GM19023 (cell line): Measurements from ENCODE around the gene ATOH7.
"Not testable (repeated sequence)": the region's sequence is repeated elsewhere in the genome, so short reads cannot be mapped to it uniquely, and the experiment has no call there.

Experiments used
- ATAC-seq: cut with Tn5 transposase; IDR thresholded peaks from one replicate; pipeline ENCODE4 v1.9.1; 2021; ENCODE audit warnings: mild to moderate bottlenecking, moderate library complexity; ENCODE audit not compliant: unreplicated experiment

Gene ATOH7

DNA sequence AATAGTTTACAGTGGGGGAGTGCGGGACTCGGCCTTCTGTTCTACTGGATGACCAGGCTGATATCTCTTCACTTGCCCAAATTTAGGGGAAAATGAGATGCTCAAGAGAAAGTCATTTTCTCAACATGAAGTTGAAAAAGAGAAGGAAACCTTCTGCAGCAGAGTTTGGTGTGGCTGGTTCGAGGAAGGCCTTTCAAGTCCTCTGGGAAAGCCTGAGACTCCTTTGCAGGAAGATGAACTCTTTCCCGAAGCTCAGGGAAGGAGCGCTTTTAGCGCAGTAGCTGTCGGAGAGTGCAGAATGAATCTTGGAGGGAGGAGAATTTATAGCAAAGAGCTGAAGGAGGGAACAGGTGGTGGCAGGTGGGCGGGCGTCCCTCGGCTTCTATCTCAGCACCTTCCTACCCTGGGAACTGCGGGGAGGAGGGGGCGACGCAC is at the start of gene ATOH7:
TSS of gene ATOH7 (minus strand) at position 297 of the 435 bp plus-strand sequence. CDS start 436 bp downstream, outside the sequence.
- ATAC-seq = no peak

DNA sequence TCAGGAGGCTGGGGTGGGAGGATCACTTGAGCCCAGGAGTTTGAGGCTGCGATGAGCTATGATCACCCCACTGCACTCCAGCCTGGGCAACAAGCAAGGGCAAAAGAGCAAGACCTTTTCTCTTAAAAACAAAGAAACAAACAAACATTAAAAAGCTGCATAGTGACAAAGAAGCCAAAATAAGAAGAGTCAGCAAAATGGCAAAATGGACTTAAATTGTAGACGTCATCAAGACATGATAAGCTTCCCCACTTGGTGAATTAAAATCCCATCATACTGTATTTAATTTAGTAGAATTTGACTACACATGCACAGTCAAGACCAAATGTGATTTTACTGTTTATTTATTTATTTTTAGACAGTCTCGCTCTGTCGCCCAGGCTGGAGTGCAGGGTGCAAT is 48.8 kb upstream of the ATOH7 start:
- ATAC-seq = no peak

GRCh38 chr10:68278906-68279753 is 47.2 kb upstream of the ATOH7 start:
- ATAC-seq = not testable (repeated sequence)

GRCh38 chr10:68277814-68278213 is 45.9 kb upstream of the ATOH7 start:
- ATAC-seq = not testable (repeated sequence)

DNA sequence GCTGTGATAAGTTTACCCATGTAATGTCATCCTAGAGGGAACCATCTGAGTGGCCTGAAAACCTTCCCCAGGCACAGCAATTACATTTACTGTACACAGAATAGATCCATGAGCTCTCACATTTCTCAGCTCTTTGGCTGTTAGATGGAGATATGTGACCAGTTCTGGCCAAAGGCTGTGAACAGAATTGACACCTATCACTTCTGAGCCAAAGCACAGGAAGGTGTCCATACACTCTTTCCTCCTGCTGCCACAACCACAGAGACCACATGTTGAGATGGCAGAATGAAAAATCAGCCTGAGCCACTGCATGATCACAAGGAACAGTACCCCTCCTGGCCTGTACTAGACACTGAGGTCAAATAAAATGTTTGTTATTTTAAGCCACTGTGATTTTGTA is 44.3 kb upstream of the ATOH7 start:
- no peak for ATAC-seq

DNA sequence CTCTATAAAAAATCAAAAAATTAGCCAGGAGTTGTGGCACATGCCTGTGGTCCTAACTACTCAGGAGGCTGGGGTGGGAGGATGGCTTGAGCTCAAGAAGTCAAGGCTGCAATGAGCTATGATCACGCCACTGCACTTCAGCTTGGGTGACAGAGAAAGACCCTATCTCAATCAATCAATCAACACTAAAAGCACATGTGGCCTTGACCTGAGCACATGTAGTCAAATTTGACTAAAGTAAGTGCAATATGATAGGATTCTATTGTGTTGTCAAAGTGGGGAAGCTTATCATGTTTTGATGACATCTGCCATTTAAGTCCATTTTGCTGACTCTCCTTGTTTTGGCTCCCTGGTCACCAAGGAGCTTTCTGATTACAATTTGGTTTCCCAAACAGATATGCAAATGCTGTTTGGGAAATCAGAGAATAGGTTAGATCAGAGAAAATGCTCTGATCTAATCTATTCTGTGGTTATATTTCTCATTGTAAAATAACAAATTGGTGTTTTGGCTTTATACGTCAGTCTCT is 43.8 kb upstream of the ATOH7 start:
- no peak for ATAC-seq

DNA sequence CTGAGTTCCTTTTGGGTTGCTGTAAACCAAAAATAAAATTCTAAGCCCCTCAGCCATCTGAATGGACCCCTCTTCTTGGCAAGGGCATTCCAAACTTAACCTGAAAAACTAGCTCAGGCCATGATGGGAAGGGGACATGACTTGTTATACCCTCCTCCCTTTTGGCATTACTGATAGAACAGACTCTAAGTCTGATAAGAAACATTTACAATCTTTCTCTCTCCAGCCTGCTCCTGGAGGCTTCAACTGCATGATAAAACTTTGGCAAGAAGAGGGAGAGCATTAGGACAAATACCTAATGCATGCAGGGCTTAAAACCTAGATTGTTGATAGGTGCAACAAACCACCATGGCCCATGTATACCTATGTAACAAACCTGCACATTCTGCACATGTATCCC is 40.9 kb upstream of the ATOH7 start:
- no peak for ATAC-seq

- no peak for ATAC-seq
Observed at GRCh38 chr10:68271196-68271882, 39.4 kb upstream of the ATOH7 start.

GRCh38 chr10:68269562-68270290 is 37.8 kb upstream of the ATOH7 start:
- ATAC-seq = no peak

DNA sequence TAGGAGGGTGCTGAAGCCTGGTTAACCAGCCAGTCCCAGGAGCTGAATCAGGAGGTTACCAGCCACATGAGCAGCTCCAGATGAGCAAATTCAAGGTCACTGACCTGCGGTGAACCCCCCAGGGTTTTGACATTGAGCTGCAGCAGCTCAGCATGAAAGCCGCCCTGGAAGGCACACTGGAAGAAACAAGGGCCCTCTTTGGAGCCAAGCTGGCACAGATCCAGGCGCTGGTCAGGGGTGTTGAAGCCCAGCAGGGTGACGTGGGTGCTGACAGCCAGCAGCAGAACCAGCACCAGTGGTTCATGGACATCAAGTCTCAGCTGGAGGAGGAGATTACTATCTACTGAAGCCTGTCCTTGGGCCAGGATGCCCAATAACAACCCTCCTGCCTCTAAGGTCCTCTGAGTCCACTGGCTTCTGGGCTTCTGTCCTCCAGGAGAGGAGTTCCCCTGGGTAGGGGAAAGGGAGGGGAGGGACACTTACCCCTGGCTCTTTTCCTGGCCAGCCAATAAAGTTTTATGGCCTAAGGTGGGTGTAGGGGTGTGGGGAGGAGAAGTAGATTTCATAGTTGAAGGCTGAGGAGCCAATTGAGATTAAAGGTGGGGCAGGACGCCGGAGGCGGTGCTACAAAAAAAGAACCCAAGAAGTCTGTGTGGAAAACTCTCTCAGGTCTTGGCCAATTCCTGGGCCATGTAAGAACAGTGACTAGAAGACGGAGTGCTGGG is 29.4 kb upstream of the ATOH7 start:
- ATAC-seq = no peak

DNA sequence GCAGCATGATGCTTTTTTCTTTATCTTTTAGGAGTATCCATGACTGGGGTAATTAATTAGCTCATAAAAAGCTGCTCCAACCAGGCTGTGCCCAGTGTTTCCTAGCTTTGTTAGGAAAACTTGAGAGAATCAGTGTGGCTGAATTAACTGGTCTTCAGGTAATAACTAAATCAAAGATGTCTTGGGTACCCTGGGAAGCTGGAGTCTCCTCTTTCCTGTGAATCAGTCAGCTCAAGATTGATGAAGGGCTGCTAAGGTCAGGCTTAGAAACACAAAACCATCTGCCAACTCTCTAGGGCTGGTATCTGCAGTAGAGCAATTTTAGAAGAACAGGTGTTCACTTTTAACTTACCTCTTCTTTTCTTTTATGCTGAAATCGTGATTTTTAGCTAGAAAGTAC is 21.4 kb upstream of the ATOH7 start:
- no peak for ATAC-seq

DNA sequence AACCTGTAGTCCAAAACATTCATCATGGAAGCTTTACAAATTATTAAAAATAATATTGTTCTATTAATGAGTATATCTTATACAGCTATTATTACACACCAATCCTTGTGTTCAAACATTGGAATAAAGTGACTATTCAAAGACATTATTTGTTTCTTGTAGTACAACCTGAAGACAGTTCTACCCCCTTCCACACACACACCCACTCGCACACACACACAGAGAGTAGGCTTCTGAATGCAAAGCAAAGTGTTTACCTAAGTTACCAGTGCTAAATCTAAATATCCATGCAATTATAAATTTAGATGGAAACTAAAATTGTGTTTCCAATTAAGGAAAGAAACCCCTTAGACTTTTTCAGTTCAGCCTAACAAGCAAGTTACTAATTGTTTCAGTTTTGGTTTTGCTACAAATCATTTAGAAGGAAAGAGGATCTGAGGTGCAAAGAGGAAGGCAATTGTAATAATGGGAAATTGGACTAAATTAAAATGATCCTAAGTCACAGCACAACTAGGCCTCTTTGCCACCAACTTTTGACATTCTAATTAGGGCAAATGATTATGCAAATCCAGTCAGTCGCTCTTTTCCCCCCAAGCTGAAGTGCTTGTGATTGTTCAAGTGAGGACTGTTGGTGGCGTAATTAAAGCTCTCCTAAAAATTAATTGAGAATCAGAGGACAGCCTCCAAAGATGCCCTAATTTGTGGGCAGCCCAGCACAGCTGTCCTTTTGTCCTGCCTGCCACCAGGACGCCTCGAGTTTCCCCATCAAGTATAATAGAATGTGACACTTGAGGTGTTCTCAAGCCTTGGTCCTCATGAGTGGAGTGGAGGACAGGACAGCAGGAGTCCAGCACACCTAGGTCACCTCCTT is 19.9 kb upstream of the ATOH7 start:
- ATAC-seq = no peak

DNA sequence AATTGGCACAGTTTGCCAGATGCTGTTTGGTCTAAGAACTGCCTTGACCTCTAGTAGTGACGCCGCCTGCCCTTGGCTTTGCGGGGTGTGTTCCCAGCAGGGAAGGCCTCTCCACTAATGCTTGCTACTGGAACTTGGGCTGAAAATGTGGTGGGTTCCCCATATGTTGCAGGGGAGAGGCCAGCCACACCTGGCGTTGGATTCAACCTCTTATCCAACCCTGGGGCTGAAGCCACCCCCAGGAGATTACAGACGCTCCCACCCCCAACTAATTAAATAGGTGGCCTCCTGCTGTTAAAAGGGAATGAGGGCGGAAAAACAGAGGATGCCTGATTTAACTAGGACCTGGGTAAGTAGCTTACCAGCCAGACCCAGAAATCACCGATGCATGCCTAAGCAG is 19.2 kb upstream of the ATOH7 start:
- no peak for ATAC-seq

DNA sequence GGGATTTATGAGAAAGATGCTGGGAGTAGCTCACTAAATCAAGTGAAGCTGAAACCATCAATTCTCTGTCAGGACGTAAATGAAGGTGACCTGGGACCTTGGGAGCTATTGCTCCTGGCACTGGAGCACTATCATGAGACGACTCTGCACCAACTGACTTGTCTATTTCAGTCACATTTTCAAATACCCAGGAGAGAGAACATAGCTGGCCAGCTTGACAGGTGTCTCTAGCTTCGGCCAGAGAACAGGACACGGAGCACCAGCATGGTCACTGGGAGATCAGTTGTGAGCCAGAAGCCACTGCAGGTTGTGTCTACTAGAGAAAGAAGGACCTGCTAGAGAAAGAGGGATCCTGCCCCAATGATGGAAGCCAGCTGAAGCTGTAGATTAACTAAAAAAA is 17.4 kb upstream of the ATOH7 start:
- no peak for ATAC-seq

GRCh38 chr10:68247931-68248330 is 16.0 kb upstream of the ATOH7 start:
- no peak for ATAC-seq

- ATAC-seq = not testable (repeated sequence)
Observed at GRCh38 chr10:68246397-68246796, 14.5 kb upstream of the ATOH7 start.

DNA sequence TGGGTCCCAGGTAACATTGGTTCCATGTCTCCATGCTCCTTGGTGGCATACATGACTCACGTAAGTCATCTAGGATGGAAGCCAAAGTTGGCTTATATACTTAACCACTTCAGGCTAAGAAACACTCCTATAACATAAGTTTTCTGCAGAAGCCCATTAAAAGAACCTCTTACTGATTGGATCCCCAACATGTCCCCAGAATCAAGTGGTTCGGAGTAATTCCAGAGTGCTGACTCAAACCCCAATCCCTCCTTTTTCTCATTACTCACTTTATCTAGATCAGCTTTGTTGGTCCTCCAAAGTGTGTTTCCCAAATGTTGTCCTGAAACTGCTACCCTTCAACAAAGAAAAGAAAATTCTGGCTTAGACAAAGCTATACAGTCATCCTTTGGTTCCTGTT is 10.1 kb upstream of the ATOH7 start:
- no peak for ATAC-seq

DNA sequence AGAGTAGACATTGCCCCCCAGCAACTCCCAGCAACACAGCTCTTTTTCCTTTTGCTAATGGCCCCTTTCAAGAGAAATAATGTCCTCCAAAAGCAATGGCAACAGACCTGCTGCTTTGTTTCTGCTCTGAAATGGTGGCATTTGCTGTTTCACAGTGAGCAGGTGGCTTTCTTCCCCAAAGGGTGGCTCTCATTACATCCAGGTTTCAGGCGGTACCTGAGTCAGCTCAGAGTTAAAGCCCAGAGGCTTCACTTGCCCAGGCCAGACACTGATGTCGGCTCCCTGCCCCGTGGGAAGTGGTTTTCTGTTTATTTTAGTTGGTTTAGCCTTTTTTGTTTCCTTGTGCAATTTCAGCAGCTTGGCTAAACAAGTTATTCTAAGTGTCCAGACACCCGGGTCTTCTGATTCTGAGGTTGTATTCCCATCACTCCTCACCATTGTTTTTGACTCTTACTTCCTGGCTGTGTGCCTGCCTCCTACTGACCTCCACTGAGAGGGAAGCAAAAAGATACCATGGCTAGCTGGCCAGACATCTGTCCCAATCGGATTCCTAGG is 7.8 kb upstream of the ATOH7 start:
- no peak for ATAC-seq

- no peak for ATAC-seq
Observed at GRCh38 chr10:68239069-68239468, 7.2 kb upstream of the ATOH7 start.
